GM10248 (cell line): ENCODE measurements around the gene MRPS17.
"Not testable (repeated sequence)": the region's sequence is repeated elsewhere in the genome, so short reads cannot be mapped to it uniquely, and the experiment has no call there.

Experiments used
- CTCF ChIA-PET: fragments of 300-600 bp; sonication (Branson Sonifier 250); formaldehyde crosslinking; extraction: SDS; loops from one replicate; lab custom pipeline; 2021; ENCODE audit warnings: antibody characterized with exemption; lab: Yijun Ruan, JAX
- POLR2A ChIA-PET: fragments of 350-650 bp; sonication (Branson Sonifier 250); formaldehyde crosslinking; extraction: SDS; loops from one replicate; lab custom pipeline; 2020; ENCODE audit warnings: antibody characterized with exemption; lab: Yijun Ruan, JAX
- DNase-seq: peaks from one replicate; pipeline ENCODE4 v3.0.0; 2012; ENCODE audit errors: extremely low spot score
- TF ChIP-seq, protein P1 (sequence below): IDR thresholded peaks from 2 replicates; pipeline ENCODE4 v1.5.1; 2012; ENCODE audit warnings: mild to moderate bottlenecking, low read depth; ENCODE audit errors: extremely low read depth, missing control alignments, control extremely low read depth

MRPS17 gene

DNA sequence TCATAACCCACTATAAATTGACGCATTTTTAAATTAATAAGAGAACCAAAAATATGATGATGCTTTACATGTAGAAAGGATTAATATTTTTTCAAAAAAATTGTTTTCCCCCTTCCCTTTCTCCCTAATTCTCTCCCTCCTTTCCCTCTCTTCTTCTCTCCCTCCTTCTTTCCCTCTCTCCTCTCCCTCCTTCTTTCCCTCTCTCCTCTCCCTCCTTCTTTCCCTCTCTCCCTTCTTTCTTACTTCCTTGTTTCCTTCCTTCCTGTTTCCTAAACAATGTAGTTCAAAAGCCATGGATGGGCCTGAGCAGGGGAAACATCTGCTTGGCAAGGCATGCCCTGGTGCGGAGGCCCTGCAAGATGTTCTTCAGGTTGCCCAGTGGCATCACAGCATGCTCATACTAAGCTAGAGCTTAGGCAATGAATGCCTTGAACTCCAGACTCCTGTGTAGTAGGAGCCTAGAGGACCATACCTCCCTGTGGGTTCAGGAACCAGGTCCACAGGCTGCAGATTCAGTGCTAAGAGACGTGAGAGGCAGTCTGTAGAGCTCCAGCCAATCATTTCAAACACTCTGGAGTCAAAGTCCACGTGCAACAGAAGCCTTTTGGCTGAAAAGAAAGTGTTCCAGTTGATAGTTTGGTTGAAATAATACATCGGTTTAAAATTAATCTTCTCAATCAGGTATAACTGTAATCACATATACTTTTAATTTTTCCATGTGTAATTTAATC is 20.1 kb upstream of the MRPS17 start:
- ChIA-PET CTCF (no interaction called here), POLR2A (no interaction called here)
- TF ChIP-seq, protein P1, sequence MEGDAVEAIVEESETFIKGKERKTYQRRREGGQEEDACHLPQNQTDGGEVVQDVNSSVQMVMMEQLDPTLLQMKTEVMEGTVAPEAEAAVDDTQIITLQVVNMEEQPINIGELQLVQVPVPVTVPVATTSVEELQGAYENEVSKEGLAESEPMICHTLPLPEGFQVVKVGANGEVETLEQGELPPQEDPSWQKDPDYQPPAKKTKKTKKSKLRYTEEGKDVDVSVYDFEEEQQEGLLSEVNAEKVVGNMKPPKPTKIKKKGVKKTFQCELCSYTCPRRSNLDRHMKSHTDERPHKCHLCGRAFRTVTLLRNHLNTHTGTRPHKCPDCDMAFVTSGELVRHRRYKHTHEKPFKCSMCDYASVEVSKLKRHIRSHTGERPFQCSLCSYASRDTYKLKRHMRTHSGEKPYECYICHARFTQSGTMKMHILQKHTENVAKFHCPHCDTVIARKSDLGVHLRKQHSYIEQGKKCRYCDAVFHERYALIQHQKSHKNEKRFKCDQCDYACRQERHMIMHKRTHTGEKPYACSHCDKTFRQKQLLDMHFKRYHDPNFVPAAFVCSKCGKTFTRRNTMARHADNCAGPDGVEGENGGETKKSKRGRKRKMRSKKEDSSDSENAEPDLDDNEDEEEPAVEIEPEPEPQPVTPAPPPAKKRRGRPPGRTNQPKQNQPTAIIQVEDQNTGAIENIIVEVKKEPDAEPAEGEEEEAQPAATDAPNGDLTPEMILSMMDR: no peak
- no peak for DNase-seq

DNA sequence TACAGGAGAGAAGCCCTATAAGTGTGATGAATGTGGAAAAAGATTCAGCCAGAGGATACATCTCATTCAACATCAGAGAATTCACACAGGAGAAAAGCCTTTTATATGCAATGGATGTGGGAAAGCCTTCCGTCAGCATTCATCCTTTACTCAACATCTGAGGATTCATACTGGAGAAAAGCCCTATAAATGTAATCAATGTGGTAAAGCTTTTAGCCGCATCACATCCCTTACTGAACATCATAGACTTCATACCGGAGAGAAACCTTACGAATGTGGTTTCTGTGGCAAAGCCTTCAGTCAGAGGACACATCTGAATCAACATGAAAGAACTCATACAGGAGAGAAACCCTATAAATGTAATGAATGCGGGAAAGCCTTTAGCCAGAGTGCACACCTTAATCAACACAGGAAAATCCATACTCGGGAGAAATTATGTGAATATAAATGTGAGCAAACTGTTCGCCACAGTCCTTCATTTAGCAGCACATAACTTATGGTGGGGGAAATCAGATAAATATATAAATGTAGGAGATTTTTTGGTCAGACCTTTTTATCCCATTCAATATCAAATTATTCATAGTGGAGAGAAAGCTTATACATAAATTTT is 12.1 kb upstream of the MRPS17 start:
- TF ChIP-seq, protein P1: no peak
- DNase-seq: no peak
- ChIA-PET POLR2A (interaction anchor here (0.6 kb wide), 1 partner anchor 371 kb away, joined by 4 read pairs; no protein-coding TSS in a partner anchor), CTCF (no interaction called here)

DNA sequence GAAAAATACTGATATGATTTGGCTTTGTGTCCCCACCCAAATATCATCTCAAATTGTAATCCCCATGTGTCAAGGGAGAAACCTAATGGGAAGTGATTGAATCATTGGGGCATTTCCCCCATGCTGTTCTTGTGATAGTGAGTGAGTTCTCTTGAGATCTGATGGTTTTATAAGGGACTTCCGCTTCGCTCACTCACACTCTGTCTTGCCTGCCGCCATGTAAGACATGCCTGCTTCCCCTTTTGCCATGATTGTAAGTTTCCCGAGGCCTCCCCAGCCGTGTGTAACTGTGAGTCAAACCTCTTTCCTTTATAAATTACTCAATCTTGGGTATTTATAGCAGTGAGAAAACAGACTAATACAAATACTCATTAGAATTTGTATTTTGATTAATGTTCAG is 5.1 kb upstream of the MRPS17 start:
- TF ChIP-seq, protein P1: no peak
- POLR2A ChIA-PET: no interaction called here
- DNase-seq: no peak
- CTCF ChIA-PET: no interaction called here

DNA sequence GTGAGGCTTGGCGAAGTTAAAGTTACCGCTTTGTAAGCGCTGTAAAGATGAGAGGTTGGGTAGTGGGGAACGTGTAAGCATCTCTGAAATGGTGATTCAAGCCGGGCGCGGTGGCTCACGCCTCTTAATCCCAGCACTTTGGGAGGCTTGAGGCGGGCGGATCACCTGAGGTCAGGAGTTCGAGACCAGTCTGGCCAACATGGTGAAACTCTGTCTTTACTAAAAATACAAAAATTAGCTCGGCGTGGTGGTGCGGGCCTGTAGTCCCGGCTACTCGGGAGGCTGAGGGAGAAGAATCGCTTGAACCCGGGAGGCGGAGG is 635 bp downstream of the MRPS17 start:
- CTCF ChIA-PET, DNase-seq, POLR2A ChIA-PET: not testable (repeated sequence)

DNA sequence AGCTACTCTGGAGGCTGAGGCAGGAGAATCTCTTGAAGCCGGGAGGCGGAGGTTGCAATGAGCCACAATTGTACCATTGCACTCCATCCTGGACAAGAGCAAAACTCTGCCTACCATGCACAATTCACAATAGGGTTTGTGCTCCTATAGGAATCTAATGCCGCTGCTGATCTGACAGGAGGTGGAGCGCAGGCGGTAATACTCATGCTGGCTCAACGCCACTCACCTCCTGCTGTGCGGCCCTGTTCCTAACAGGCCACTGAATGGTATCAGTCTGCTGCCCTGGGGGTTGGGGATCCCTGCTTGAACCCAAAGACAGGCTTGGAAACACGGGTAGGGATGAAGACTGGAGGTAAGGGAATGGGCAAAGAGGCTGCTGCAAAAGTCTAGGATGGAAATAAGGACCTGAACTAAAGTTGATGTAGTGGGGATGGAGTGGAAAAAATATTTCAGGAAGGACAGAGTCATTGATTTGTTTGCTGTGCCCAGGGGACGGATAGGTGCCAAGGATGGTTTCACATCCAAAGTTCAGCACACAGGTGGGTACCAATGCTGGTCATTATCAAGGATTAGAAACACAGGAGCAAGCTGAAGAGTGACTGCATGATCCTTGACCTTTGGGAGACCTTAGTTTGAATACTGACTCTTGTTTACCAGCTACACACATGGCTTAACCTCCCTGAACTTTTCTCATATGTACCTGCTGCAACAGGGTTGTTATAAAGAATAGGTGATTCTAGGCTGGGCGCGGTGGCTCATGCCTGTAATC is 2.2 kb downstream of the MRPS17 start:
- CTCF ChIA-PET: interaction anchor here (2.8 kb wide), 1 partner anchor 11 kb away, joined by 25 read pairs; the partner anchor contains the start of gene NIPSNAP2
- DNase-seq: no peak
- TF ChIP-seq, protein P1: no peak
- POLR2A ChIA-PET: no interaction called here

DNA sequence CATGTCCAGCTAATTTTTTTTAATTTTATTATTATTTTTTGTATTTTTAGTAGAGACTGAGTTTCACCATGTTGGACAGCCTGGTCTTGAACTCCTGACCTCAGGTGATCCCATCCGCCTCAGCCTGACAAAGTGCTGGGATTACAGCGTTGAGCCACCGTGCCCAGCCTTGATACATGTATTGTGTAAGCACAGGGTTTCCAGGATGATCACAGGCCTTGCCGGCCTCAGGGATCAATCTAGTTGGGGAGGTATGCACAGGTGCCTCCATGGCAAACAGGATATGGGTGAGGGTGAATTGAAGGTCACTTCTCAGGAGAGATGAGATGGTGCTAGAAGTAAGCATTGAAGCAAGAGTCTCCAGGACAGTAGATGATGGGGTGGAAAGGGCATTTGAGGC is 5.5 kb downstream of the MRPS17 start:
- no peak for DNase-seq
- POLR2A ChIA-PET: no interaction called here
- CTCF ChIA-PET: interaction anchor here (0.9 kb wide), 1 partner anchor 9 kb away, joined by 3 read pairs; no protein-coding TSS in a partner anchor
- TF ChIP-seq, protein P1: no peak
